ENCODE measurements around the gene MAST4.

MAST4 gene

DNA sequence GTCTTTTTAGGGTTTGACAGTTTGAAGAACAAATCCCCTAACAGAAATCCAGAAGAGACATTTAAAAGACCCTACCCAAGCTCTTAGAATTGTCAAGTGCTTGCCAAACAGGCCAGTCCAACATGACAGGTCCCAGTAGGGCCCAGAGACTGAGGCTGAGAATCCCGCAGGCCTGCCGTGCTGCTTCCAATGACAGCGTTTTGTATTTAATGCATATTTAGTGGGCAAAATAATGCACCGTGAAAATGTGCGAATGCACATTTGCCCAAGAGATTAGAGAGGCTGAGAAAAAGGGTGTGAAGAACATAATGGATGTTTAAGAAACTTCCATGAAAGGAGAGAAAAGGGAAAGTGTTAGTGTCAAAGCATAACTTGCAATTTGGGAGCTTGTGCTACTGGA is 542.8 kb downstream of the MAST4 start:
- Histone ChIP-seq H3K4me2 (no peak overlapping the region), H4K20me1 (no peaks in the 10 kb centered on the region), H3K27me3 (no peaks in the 10 kb centered on the region), H3K4me1 (peaks cover 0 to 8% (median 2%) of the 10 kb centered on the region in 10 experiments; a peak in 5 of 20 replicates), H3K9me3 (replicated peaks in 1 of 11) (no peaks in the 10 kb centered on the region), H3K36me3 (peaks cover 6 to 68% (median 21%) of the 10 kb centered on the region in 11 experiments; a peak in 17 of 22 replicates), H3K27ac (no peak overlapping the region), H3K4me3 (no peak overlapping the region), H3K9ac (no peak overlapping the region)
- TF ChIP-seq Cebpa-rat (IDR thresholded peaks at IDR 0.05): no peak

DNA sequence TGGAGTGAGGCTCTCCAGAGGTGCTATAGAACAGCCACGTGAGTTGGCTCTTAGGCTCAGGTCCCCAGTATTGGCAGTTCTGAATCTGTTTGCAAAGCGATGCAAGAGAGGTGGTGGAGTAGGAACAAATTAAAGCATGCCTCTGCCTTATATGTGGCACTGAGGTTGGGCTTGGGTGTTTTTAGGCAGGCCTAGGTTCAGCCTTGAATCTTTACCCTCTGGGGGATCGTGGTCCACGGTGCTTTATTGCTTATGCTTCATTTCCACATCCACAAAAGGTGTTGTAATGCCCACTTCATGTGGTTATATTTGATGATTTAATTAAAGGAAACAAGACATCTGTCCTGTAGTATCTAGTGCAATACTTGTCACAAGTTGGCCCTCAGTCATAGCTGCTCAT is 544.2 kb downstream of the MAST4 start:
- TF ChIP-seq Cebpa-rat (IDR thresholded peaks at IDR 0.05): no peak
- Histone ChIP-seq H3K9ac (no peak overlapping the region), H3K27ac (peak overlapping the region in 1 of 11 experiments; percentile 33; a peak in 2 of 22 replicates)

DNA sequence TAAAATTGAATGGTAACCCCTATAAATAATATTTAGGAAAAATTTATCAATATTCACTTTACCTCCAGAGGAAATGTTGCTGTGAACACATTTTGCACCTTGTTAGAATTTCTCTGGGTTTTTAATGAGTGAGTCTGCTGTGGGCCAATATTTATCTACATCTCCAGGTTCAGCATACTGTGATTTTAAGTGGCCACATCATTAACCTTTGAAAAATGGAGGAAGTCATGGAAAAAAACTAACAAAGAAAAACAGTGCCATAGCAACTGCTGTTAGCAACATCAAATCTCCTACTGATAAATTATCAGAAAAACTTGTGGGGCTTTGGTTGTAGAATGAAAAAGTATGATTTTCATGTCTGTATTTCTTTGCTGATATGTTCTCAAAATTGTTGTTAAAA is 545.5 kb downstream of the MAST4 start:
- peaks cover 15 to 76% (median 35%) of the 10 kb centered on the region in 11 experiments; a peak in 19 of 22 replicates for H3K36me3 ChIP-seq
- H3K9me3 ChIP-seq (replicated peaks in 1 of 11): no peaks in the 10 kb centered on the region
- no peaks in the 10 kb centered on the region for H4K20me1 ChIP-seq
- H3K9ac ChIP-seq: no peak overlapping the region
- no peak overlapping the region for H3K27ac ChIP-seq
- H3K27me3 ChIP-seq: no peaks in the 10 kb centered on the region
- H3K4me3 ChIP-seq: no peak overlapping the region
- H3K4me2 ChIP-seq: no peak overlapping the region
- peaks cover 0 to 8% (median 4%) of the 10 kb centered on the region in 10 experiments; a peak in 8 of 20 replicates for H3K4me1 ChIP-seq
- TF ChIP-seq Cebpa-rat (IDR thresholded peaks at IDR 0.05): no peak

More for the DNA sequence above, 544.2 kb downstream of the MAST4 start:
- Histone ChIP-seq H3K9me3 (replicated peaks in 1 of 11) (no peaks in the 10 kb centered on the region), H4K20me1 (no peaks in the 10 kb centered on the region), H3K27me3 (no peaks in the 10 kb centered on the region), H3K4me2 (peak overlapping the region in 4 of 11 experiments; percentile 3 to 13 (median 10); a peak in 3 of 22 replicates), H3K4me3 (no peak overlapping the region), H3K4me1 (peaks cover 0 to 8% (median 2%) of the 10 kb centered on the region in 10 experiments; a peak in 5 of 20 replicates), H3K36me3 (peaks cover 11 to 71% (median 30%) of the 10 kb centered on the region in 11 experiments; a peak in 19 of 22 replicates)

DNA sequence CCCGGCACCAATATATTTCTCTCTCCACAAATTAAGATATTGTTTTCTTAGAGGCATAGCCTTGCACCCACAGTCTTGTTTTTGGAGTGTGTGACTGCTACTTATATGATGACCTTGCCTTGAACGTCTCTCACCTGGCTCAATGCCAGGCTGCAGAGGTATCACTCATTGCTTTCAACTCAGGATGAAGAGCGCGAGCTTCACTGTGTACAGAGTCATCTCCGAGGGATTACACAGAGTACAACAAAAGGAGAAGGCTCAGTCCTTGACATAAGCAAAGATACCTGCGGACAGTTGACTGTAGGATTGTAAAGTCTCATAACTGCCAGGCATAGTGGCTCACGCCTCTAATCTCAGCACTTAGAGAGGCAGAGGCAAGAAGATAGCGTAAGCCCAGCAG is 546.6 kb downstream of the MAST4 start:
- TF ChIP-seq Cebpa-rat (IDR thresholded peaks at IDR 0.05): no peak
- no peaks in the 10 kb centered on the region for H3K9me3 ChIP-seq (replicated peaks in 1 of 11)
- H3K4me1 ChIP-seq: peaks cover 0 to 14% (median 6%) of the 10 kb centered on the region in 10 experiments; a peak in 9 of 20 replicates
- H4K20me1 ChIP-seq: no peaks in the 10 kb centered on the region
- H3K27ac ChIP-seq: no peak overlapping the region
- no peaks in the 10 kb centered on the region for H3K27me3 ChIP-seq
- no peak overlapping the region for H3K9ac ChIP-seq
- peaks cover 15 to 76% (median 34%) of the 10 kb centered on the region in 11 experiments; a peak in 19 of 22 replicates for H3K36me3 ChIP-seq
- H3K4me2 ChIP-seq: no peak overlapping the region
- H3K4me3 ChIP-seq: no peak overlapping the region

DNA sequence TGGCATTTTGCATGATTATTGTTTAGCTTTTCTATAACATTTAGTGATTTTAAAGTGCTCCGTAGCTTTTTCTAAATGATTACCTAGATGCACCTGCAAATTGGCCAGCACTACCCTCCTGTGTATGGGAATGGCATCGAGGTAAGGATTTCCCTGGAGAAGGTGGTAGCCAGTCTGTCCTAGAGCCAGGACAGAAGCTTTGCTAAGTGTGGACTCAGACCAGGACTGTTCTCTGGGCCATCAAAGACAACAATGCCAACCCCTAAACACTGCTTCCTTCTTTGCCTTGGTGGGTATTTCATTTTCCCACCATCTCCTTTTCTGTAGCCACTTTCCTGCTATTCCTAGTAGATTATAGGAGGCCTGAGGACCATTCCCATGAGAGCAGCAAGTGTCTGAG is 547.4 kb downstream of the MAST4 start:
- Histone ChIP-seq H3K4me3 (no peak overlapping the region), H3K9me3 (replicated peaks in 1 of 11) (no peaks in the 10 kb centered on the region), H3K27ac (no peak overlapping the region), H4K20me1 (no peaks in the 10 kb centered on the region), H3K27me3 (no peaks in the 10 kb centered on the region), H3K9ac (no peak overlapping the region), H3K4me1 (peaks cover 0 to 18% (median 6%) of the 10 kb centered on the region in 10 experiments; a peak in 9 of 20 replicates), H3K36me3 (peaks cover 15 to 76% (median 34%) of the 10 kb centered on the region in 11 experiments; a peak in 19 of 22 replicates), H3K4me2 (no peak overlapping the region)
- TF ChIP-seq Cebpa-rat (IDR thresholded peaks at IDR 0.05): no peak

DNA sequence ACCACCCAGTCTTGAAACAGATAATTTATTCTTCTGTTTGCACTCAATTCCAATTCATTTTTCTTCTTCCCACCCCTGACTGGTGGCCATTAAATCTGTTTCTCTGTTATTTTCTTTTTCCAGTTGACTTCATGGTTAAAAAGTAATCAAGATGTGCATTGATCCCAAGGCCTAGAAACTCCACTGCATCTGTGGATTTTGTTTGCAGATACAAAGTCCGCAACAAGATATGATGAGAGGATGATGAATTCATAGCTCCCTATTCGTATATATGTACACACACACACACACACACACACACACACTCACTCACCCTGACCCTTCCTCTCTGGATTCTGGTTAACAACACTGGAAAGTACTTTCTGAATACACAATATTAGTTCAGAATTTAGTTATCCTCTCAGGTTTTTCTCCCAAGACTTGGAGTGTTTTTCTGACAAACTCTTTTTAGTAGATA is 548.0 kb downstream of the MAST4 start:
- Histone ChIP-seq H3K4me3 (no peak overlapping the region), H4K20me1 (no peaks in the 10 kb centered on the region), H3K4me1 (peaks cover 0 to 18% (median 6%) of the 10 kb centered on the region in 10 experiments; a peak in 9 of 20 replicates), H3K27ac (no peak overlapping the region), H3K9ac (no peak overlapping the region), H3K4me2 (no peak overlapping the region), H3K36me3 (peaks cover 15 to 73% (median 34%) of the 10 kb centered on the region in 11 experiments; a peak in 19 of 22 replicates), H3K9me3 (replicated peaks in 1 of 11) (no peaks in the 10 kb centered on the region), H3K27me3 (no peaks in the 10 kb centered on the region)
- TF ChIP-seq Cebpa-rat (IDR thresholded peaks at IDR 0.05): no peak

DNA sequence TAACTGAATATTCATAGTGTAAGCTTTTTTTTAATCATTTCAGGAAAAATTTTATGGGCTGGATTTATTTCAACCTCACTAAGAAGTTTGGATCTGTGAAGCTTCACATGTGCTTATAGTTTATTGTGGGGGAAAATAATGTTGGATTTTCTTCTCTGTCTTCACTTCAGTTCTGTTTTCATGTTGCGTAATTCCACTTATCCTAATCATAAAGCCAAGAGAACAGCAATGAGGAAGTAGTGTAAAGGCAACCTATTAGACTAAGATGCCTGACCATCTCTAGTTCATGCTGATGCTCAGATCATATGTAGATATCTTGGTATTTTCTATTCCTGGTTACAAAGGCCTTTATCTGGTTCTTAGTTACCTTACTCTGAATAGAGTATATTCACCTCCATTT is 550.4 kb downstream of the MAST4 start:
- Histone ChIP-seq H3K4me2 (peak overlapping the region in 2 of 11 experiments; percentile 18 to 20; a peak in 3 of 22 replicates), H3K36me3 (peaks cover 15 to 70% (median 34%) of the 10 kb centered on the region in 11 experiments; a peak in 19 of 22 replicates), H3K27ac (no peak overlapping the region), H3K27me3 (no peaks in the 10 kb centered on the region), H3K9me3 (replicated peaks in 1 of 11) (no peaks in the 10 kb centered on the region), H3K9ac (no peak overlapping the region), H3K4me1 (peaks cover 0 to 18% (median 0%) of the 10 kb centered on the region in 10 experiments; a peak in 4 of 20 replicates), H4K20me1 (no peaks in the 10 kb centered on the region), H3K4me3 (no peak overlapping the region)
- peak in 4 of 11 experiments; percentile 34 to 96 (median 74); a peak in 6 of 22 replicates for TF ChIP-seq Cebpa-rat (IDR thresholded peaks at IDR 0.05)

DNA sequence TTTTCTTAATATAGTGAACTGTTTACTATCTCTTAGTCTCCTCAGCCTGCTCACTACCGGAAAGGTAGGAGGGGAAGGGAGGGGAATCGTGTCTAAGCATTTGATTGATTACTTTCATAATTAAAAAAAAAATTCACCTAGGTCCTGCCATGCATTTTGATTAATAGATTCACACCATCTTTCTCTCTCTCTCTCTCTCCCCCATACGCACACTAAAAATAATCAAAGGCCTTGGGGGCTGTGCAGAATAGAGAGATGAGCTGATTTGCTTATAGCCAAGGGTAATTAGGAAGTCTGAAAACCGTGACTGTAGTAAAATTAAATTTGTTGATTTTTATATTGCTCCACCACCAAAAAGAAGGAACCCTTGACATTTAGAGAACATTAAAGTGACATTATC is 550.8 kb downstream of the MAST4 start:
- Histone ChIP-seq H3K4me1 (peaks cover 0 to 18% (median 0%) of the 10 kb centered on the region in 10 experiments; a peak in 4 of 20 replicates), H3K9me3 (replicated peaks in 1 of 11) (no peaks in the 10 kb centered on the region), H3K27ac (no peak overlapping the region), H3K9ac (no peak overlapping the region), H3K27me3 (no peaks in the 10 kb centered on the region), H4K20me1 (no peaks in the 10 kb centered on the region), H3K4me3 (no peak overlapping the region), H3K4me2 (peak overlapping the region in 1 of 11 experiments; percentile 18; a peak in 3 of 22 replicates), H3K36me3 (peaks cover 15 to 69% (median 33%) of the 10 kb centered on the region in 11 experiments; a peak in 19 of 22 replicates)
- TF ChIP-seq Cebpa-rat (IDR thresholded peaks at IDR 0.05): no peak

DNA sequence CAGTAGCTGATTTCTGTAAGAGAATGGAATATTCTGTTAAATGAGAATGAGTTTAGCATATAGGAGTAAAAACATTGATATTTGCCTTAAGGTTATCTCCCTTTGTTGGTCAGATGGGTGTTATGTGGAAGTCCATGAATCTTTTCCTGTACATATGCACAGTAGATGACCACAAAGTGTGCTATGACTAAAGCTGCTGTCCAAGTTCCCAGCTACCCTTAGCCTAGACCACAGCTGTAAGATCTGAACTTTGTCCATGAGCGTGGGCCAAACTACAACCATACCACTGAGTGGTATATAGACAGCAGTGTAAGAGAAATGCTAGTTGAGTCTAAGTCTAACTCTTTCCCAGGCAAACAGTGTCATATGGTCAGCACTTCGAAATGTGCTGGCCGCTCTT is 551.6 kb downstream of the MAST4 start:
- H4K20me1 ChIP-seq: no peaks in the 10 kb centered on the region
- H3K36me3 ChIP-seq: peaks cover 11 to 68% (median 31%) of the 10 kb centered on the region in 11 experiments; a peak in 19 of 22 replicates
- no peaks in the 10 kb centered on the region for H3K9me3 ChIP-seq (replicated peaks in 1 of 11)
- no peak overlapping the region for H3K4me3 ChIP-seq
- H3K27ac ChIP-seq: no peak overlapping the region
- peak overlapping the region in 2 of 11 experiments; percentile 6 to 12; a peak in 2 of 22 replicates for H3K4me2 ChIP-seq
- TF ChIP-seq Cebpa-rat (IDR thresholded peaks at IDR 0.05): no peak
- H3K27me3 ChIP-seq: no peaks in the 10 kb centered on the region
- peaks cover 0 to 18% (median 0%) of the 10 kb centered on the region in 10 experiments; a peak in 4 of 20 replicates for H3K4me1 ChIP-seq
- no peak overlapping the region for H3K9ac ChIP-seq

Measured in BLaER1 treated with 17β-estradiol and CSF1 and Interleukin-3, amounts not matched to agents 10 nM and 100 nM (cell line).